NCI-H226 (cell line): ENCODE data around the gene DPH1.

Experiments
- DNase-seq: peaks from one replicate; pipeline ENCODE4 v3.0.0-alpha.2; 2015

Gene DPH1

GRCh38 chr17:2028234-2028614 lies 1.7 kb upstream of the DPH1 start:
- no peak for DNase-seq

GRCh38 chr17:2028737-2029136 lies 1.2 kb upstream of the DPH1 start:
- DNase-seq = no peak

GRCh38 chr17:2030779-2031163 lies 818 bp downstream of the DPH1 start:
- no peak for DNase-seq

- no peak for DNase-seq
These were observed 3.2 kb downstream of the DPH1 start for GRCh38 chr17:2033153-2033552.

GRCh38 chr17:2034157-2034556 lies 4.2 kb downstream of the DPH1 start:
- peak; percentile 49 for DNase-seq

GRCh38 chr17:2034806-2035540 lies 5.0 kb downstream of the DPH1 start:
- peak; percentile 74 for DNase-seq

GRCh38 chr17:2035541-2036488 lies 5.9 kb downstream of the DPH1 start:
- no peak for DNase-seq

GRCh38 chr17:2037155-2037554 lies 7.2 kb downstream of the DPH1 start:
- DNase-seq = no peak

- DNase-seq = no peak
These were observed 10.4 kb downstream of the DPH1 start for GRCh38 chr17:2040219-2040827.

GRCh38 chr17:2040942-2041560 lies 11.1 kb downstream of the DPH1 start:
- DNase-seq = no peak

- DNase-seq = peak; percentile 85
These were observed 11.8 kb downstream of the DPH1 start, which contains the start of gene OVCA2 for GRCh38 chr17:2041561-2042389. Gene OVCA2 (plus strand): TSS chr17:2042022. CDS start chr17:2042048, 26 bp downstream.

- DNase-seq = no peak
These were observed 12.5 kb downstream of the DPH1 start for GRCh38 chr17:2042390-2042847.

GRCh38 chr17:2042933-2043332 lies 13.0 kb downstream of the DPH1 start:
- DNase-seq = no peak

- DNase-seq = peak; percentile 69
These were observed 13.8 kb downstream of the DPH1 start for GRCh38 chr17:2043785-2044184.

GRCh38 chr17:2044263-2044894 lies 14.4 kb downstream of the DPH1 start:
- DNase-seq = no peak

GRCh38 chr17:2047590-2047989 lies 17.6 kb downstream of the DPH1 start:
- DNase-seq = no peak

- peak; percentile 1 for DNase-seq
These were observed 18.9 kb downstream of the DPH1 start for GRCh38 chr17:2048805-2049204.

GRCh38 chr17:2049333-2050299 lies 19.7 kb downstream of the DPH1 start:
- DNase-seq = peak; percentile 64

- DNase-seq = peak; percentile 74
These were observed 20.5 kb downstream of the DPH1 start for GRCh38 chr17:2050300-2051060.
